ENCODE results near the gene JPT2. TPM values are rescaled to one million over a fixed set of nuclear protein-coding genes. Genes with fewer than 3 reads are reported as not detected.
"Not testable (repeated sequence)": the region's sequence is repeated elsewhere in the genome, so short reads cannot be mapped to it uniquely, and the experiment has no call there.

JPT2 gene
- polyA plus RNA-seq, 1 experiment: 41.2 TPM

- POLR2A ChIA-PET: no interaction called here
These were observed 23.3 kb downstream of the JPT2 start for GRCh38 chr16:1701216-1701878.

GRCh38 chr16:1705324-1705687 lies 27.2 kb downstream of the JPT2 start:
- Histone ChIP-seq H3K27ac (ENCODE audit: low read depth, low read length) (peak overlapping the region; percentile 89), H3K4me3 (ENCODE audit: low read depth, low read length) (peak overlapping the region; percentile 91)
- H3K27me3 ChIP-seq (ENCODE audit: control insufficient read depth, insufficient read depth, low read length); DNase-seq (ENCODE audit: low read depth, low spot score); H3K9me3 ChIP-seq (ENCODE audit: control insufficient read depth, insufficient read depth, low read length): not testable (repeated sequence)
- CTCF ChIA-PET: interaction anchor here (0.6 to 3.0 kb wide), 22 partner anchors 8 to 168 kb away, joined by 3 to 29 read pairs (median 5); partner anchors contain the start of genes JPT2 and NUBP2
- POLR2A ChIA-PET: interaction anchor here (0.6 to 2.1 kb wide), 10 partner anchors 23 to 1147 kb away, joined by 3 to 15 read pairs (median 4); partner anchors contain the start of genes JPT2, NUBP2, SPSB3 and UQCC4

More at GRCh38 chr16:1701216-1701878, 23.3 kb downstream of the JPT2 start:
- Histone ChIP-seq H3K27ac (ENCODE audit: low read depth, low read length) (no peak overlapping the region), H3K9me3 (ENCODE audit: control insufficient read depth, insufficient read depth, low read length) (no peaks in the 10 kb centered on the region; the same call in 1 of the 2 replicates), H3K4me3 (ENCODE audit: low read depth, low read length) (no peak overlapping the region), H3K27me3 (ENCODE audit: control insufficient read depth, insufficient read depth, low read length) (no peaks in the 10 kb centered on the region)
- CTCF ChIA-PET: interaction anchor here (1.0 kb wide), 1 partner anchor 22 kb away, joined by 5 read pairs; no protein-coding TSS in a partner anchor
- TF ChIP-seq, protein P1, sequence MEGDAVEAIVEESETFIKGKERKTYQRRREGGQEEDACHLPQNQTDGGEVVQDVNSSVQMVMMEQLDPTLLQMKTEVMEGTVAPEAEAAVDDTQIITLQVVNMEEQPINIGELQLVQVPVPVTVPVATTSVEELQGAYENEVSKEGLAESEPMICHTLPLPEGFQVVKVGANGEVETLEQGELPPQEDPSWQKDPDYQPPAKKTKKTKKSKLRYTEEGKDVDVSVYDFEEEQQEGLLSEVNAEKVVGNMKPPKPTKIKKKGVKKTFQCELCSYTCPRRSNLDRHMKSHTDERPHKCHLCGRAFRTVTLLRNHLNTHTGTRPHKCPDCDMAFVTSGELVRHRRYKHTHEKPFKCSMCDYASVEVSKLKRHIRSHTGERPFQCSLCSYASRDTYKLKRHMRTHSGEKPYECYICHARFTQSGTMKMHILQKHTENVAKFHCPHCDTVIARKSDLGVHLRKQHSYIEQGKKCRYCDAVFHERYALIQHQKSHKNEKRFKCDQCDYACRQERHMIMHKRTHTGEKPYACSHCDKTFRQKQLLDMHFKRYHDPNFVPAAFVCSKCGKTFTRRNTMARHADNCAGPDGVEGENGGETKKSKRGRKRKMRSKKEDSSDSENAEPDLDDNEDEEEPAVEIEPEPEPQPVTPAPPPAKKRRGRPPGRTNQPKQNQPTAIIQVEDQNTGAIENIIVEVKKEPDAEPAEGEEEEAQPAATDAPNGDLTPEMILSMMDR (IDR thresholded peaks at IDR 0.05; ENCODE audit: low read depth, low read length): no peak
- DNase-seq (ENCODE audit: low read depth, low spot score): no peak

DNA sequence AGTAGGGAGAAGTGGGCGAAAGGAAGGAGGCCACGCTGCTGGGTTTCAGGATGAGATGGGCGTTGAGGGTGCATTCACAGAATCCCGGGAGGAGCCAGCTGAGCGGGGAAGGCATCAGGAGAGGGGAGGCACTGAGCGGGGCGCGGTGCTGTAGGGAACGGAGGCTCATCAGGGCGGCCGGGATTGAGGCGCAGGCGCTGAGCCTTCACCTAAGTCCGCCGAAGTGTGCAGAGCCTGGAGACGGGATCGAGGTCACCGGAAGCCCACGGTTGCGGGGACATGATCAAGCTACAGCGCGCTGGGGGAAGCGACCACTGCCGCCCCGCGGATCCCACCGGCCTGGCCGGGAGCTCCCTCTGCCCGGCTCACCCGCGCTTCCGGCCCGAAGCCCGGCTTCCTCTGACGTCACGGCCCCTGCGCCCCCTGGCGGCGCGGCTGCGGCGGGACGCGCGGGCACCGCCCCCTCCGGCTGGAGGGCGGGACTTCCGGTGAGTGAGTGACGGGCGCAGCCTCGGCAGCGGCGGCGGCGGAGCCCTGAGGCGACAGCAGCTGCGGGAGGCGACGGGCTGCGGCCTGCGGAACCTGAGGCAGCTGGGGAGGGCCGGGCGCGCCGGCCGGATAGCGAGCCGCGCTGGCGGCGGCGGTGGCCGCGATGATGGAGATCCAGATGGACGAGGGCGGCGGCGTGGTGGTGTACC lies 27.8 kb downstream of the JPT2 start, which contains the start of gene MAPK8IP3:
MAPK8IP3 (plus strand) TSS at position 508 of the 698 bp plus-strand sequence; CDS start at position 653, 145 bp downstream.
- Histone ChIP-seq H3K27me3 (ENCODE audit: control insufficient read depth, insufficient read depth, low read length) (no peaks in the 10 kb centered on the region), H3K4me3 (ENCODE audit: low read depth, low read length) (peak within 1 kb of the TSS; percentile 94), H3K9me3 (ENCODE audit: control insufficient read depth, insufficient read depth, low read length) (no peaks in the 10 kb centered on the region; the same call in 1 of the 2 replicates), H3K27ac (ENCODE audit: low read depth, low read length) (peak within 1 kb of the TSS; percentile 89)
- DNase-seq (ENCODE audit: low read depth, low spot score): peak; percentile 47
- CTCF ChIA-PET: interaction anchor here (0.6 to 3.0 kb wide), 22 partner anchors 8 to 168 kb away, joined by 3 to 29 read pairs (median 5); partner anchors contain the start of genes JPT2 and NUBP2
- TF ChIP-seq, protein P1 (IDR thresholded peaks at IDR 0.05; ENCODE audit: low read depth, low read length): peak; percentile 62
- POLR2A ChIA-PET: interaction anchor here (0.7 to 2.1 kb wide), 9 partner anchors 27 to 1148 kb away, joined by 3 to 15 read pairs (median 4); partner anchors contain the start of genes JPT2, NUBP2, SPSB3 and UQCC4

DNA sequence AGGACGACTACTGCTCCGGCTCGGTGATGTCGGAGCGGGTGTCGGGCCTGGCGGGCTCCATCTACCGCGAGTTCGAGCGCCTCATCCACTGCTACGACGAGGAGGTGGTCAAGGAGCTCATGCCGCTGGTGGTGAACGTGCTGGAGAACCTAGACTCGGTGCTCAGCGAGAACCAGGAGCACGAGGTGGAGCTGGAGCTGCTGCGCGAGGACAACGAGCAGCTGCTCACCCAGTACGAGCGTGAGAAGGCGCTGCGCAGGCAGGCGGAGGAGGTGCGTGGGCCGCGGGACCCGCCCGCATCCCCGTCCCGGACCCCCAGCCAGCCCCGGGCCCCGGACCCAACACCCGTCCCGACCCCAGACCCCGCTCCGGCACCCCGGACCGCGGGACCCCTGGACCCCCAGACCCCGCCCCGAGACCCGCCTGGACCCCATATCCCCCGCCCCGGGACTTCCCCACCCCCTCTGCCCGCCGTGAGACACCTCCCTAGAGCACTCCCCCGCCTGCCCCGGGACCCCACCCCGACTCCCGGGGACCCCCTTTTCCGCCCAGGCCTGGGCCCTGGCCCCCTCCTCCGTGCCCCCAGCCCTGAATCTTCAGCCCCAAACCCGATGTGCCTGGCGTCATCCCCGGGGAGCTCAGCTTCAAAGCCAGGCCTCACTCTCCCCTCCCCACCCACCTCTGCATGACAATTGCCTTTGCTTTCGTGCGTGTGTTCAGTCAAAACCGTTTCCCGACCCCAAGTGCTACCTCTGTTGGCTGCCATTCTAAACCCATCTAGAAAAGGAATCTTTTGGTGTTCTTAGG lies 28.5 kb downstream of the JPT2 start:
- no peak for DNase-seq (ENCODE audit: low read depth, low spot score)
- POLR2A ChIA-PET: interaction anchor here (0.6 to 2.1 kb wide), 7 partner anchors 26 to 282 kb away, joined by 3 to 15 read pairs (median 7); partner anchors contain the start of genes JPT2, NUBP2 and SPSB3

More for the DNA sequence above, 28.5 kb downstream of the JPT2 start:
- CTCF ChIA-PET: interaction anchor here (0.6 to 3.0 kb wide), 14 partner anchors 9 to 1150 kb away, joined by 3 to 29 read pairs (median 6); partner anchors contain the start of gene JPT2
- no peaks in the 10 kb centered on the region for H3K27me3 ChIP-seq (ENCODE audit: control insufficient read depth, insufficient read depth, low read length)
- TF ChIP-seq, protein P1 (IDR thresholded peaks at IDR 0.05; ENCODE audit: low read depth, low read length): no peak
- peak overlapping the region; percentile 94 for H3K4me3 ChIP-seq (ENCODE audit: low read depth, low read length)
- no peaks in the 10 kb centered on the region; the same call in 1 of the 2 replicates for H3K9me3 ChIP-seq (ENCODE audit: control insufficient read depth, insufficient read depth, low read length)
- peak overlapping the region; percentile 57 for H3K27ac ChIP-seq (ENCODE audit: low read depth, low read length)
